Measurements from ENCODE around the gene ITGA5.

Gene ITGA5

DNA sequence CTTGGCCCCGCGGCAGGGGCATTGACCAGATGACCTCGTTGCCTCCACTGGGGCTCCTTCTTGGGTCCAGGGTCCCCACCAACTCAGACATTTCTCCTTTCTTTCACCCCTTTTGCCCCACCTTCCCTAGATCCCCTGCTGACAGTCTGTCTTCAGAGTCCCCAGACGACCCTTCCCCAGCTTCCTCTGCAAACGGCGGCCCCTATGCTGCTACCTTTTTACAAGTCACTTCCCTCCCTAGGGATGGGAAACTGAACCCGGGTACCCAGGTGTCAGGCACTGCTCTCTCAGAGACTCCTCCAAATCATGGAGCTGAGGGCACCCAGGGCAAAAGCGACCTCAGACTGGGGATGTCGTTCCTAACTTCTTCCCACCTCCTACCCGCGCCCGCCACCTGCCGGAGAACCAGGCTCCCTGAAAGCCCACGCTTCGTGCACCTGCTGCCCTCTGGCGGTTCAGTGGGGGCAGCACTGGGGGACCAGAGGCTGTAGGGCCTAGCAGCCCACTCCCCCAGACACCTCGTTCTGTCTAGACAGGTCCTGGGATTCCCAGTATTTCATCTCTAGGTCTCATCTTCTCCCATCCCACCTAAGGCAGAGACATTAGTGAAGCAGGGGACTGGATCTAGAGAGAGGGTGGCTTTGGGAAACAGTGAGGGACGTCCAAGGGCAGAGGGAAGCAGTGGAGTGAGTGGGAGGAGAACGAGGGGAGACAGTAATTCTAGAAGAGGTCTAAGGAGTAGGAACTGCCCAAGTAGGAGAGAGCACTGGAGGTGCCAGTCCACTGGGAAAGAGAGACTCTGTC, 39.5 kb downstream of the ITGA5 start:
- Histone ChIP-seq H3K4me1 (ENCODE audit: insufficient read depth, low read length) (peaks cover 16% of the 10 kb centered on the region), H3K79me2 (ENCODE audit: insufficient read depth, low read length) (no peaks in the 10 kb centered on the region), H4K20me1 (ENCODE audit: insufficient read depth, low read length) (no peaks in the 10 kb centered on the region), H2AFZ (ENCODE audit: low read depth, low read length) (peak overlapping the region; percentile 65), H3K36me3 (ENCODE audit: insufficient read depth, low read length) (no peaks in the 10 kb centered on the region), H3K27ac (ENCODE audit: low read length) (peak overlapping the region; percentile 36), H3K9ac (ENCODE audit: low read depth, low read length) (peak overlapping the region; percentile 49; the same call in 1 of the 2 replicates), H3K27me3 (ENCODE audit: insufficient read depth, low read length, poor library complexity) (peaks cover 8% of the 10 kb centered on the region), H3K9me3 (ENCODE audit: insufficient read depth, low read length, severe bottlenecking) (no peaks in the 10 kb centered on the region), H3K4me2 (ENCODE audit: insufficient read depth, low read length) (peak overlapping the region; percentile 78), H3K4me3 (ENCODE audit: low read depth in 1 of 2, low read length in 2 of 2) (peak overlapping the region in 1 of 2 experiments; percentile 57; a peak in 3 of 4 replicates)
- no peak for TF ChIP-seq EZH2 (IDR thresholded peaks at IDR 0.05; ENCODE audit: borderline replicate concordance, low read depth, low read length, severe bottlenecking)
- TF ChIP-seq, protein P1, sequence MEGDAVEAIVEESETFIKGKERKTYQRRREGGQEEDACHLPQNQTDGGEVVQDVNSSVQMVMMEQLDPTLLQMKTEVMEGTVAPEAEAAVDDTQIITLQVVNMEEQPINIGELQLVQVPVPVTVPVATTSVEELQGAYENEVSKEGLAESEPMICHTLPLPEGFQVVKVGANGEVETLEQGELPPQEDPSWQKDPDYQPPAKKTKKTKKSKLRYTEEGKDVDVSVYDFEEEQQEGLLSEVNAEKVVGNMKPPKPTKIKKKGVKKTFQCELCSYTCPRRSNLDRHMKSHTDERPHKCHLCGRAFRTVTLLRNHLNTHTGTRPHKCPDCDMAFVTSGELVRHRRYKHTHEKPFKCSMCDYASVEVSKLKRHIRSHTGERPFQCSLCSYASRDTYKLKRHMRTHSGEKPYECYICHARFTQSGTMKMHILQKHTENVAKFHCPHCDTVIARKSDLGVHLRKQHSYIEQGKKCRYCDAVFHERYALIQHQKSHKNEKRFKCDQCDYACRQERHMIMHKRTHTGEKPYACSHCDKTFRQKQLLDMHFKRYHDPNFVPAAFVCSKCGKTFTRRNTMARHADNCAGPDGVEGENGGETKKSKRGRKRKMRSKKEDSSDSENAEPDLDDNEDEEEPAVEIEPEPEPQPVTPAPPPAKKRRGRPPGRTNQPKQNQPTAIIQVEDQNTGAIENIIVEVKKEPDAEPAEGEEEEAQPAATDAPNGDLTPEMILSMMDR (IDR thresholded peaks at IDR 0.05; ENCODE audit: borderline replicate concordance, extremely low read depth, low read length, poor library complexity, severe bottlenecking), result peak; percentile 100
- DNase-seq (peak; percentile 91), ATAC-seq (ENCODE audit: insufficient read depth, low read depth) (peak; percentile 96)

DNA sequence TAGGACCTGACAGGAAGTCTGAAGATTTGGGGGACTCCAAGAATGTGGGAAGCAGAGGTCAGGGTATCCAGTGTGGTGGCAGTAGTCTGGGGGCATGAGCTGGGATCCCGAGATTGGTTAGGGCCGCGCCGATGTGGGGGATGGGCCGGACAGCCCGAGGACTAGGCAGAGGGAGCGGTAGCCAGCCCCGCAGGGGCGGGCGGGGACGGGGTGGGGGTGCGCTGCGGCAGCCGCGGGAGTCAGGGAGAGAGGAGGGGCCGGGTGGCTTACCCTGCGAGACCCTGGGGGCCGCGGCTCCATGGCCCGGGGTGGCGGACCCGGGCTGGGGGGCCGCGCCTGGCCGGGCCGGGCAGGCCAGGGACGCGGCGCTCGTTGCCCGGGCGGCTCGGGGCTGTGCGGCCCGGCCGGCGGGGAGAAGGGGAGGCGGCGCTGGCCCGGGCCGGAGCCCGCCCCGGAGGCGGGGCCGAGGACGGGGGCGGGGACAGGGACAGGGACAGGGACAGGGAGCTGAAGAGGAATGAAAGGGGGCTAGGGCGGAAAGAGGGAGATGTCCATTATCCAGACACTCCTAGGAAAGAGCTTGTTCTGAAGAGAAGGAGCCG, 40.2 kb downstream of the ITGA5 start:
- ATAC-seq (ENCODE audit: insufficient read depth, low read depth) (peak; percentile 54), DNase-seq (peak; percentile 43)
- Histone ChIP-seq H3K36me3 (ENCODE audit: insufficient read depth, low read length) (no peaks in the 10 kb centered on the region), H3K9me3 (ENCODE audit: insufficient read depth, low read length, severe bottlenecking) (no peaks in the 10 kb centered on the region), H3K27ac (ENCODE audit: low read length) (0 out of 2 replicates have a peak overlapping the region, but pooled peaks have one; percentile 36), H3K9ac (ENCODE audit: low read depth, low read length) (peak overlapping the region; percentile 49; the same call in 1 of the 2 replicates), H3K79me2 (ENCODE audit: insufficient read depth, low read length) (no peaks in the 10 kb centered on the region), H3K4me2 (ENCODE audit: insufficient read depth, low read length) (peak overlapping the region; percentile 78), H2AFZ (ENCODE audit: low read depth, low read length) (peak overlapping the region; percentile 65), H4K20me1 (ENCODE audit: insufficient read depth, low read length) (no peaks in the 10 kb centered on the region), H3K4me1 (ENCODE audit: insufficient read depth, low read length) (peaks cover 16% of the 10 kb centered on the region), H3K4me3 (ENCODE audit: low read depth in 1 of 2, low read length in 2 of 2) (peak overlapping the region in 1 of 2 experiments; percentile 57; a peak in 3 of 4 replicates), H3K27me3 (ENCODE audit: insufficient read depth, low read length, poor library complexity) (peaks cover 8% of the 10 kb centered on the region)
- TF ChIP-seq EZH2 (IDR thresholded peaks at IDR 0.05; ENCODE audit: borderline replicate concordance, low read depth, low read length, severe bottlenecking), result no peak
- TF ChIP-seq, protein P1 (IDR thresholded peaks at IDR 0.05; ENCODE audit: borderline replicate concordance, extremely low read depth, low read length, poor library complexity, severe bottlenecking), result no peak

DNA sequence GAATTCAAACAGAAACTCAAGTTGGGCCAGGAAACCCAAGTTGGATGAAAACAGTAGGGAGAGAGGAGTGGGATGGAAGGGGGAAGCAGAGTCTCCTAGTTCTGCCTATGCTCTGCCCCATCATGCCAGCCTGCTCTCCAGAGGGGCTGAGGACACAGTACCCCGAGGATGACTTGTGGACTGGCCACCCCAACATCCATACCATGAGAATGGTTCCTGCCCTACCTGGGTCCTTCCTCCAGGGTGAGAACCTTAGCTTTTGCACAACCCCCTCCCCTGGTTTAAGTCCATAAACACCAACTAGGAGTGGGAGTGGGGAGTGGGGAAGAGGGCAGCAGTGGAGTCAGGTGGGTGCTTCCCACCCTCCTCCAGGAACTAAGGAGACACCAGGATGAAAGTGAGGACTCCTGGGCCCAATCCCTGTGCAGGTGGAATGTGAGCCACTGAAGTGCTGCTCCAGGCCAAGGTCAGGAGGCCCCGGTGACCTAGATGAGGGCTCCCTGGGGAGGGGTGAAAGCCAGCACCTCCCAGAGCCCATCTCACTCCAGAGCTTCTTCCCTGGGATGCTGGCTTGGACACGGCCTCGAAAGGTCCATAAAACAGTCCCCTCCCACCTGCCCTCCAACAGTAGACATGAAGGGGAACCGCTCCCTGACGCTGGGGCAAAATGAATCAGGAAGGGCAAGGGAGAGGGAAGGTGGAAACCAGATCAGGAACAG, 41.1 kb downstream of the ITGA5 start:
- Histone ChIP-seq H3K9ac (ENCODE audit: low read depth, low read length) (no peak overlapping the region), H3K9me3 (ENCODE audit: insufficient read depth, low read length, severe bottlenecking) (no peaks in the 10 kb centered on the region), H3K4me2 (ENCODE audit: insufficient read depth, low read length) (peak overlapping the region; percentile 78; the same call in 1 of the 2 replicates), H3K4me1 (ENCODE audit: insufficient read depth, low read length) (peaks cover 16% of the 10 kb centered on the region), H3K79me2 (ENCODE audit: insufficient read depth, low read length) (no peaks in the 10 kb centered on the region), H3K36me3 (ENCODE audit: insufficient read depth, low read length) (no peaks in the 10 kb centered on the region), H3K4me3 (ENCODE audit: low read depth in 1 of 2, low read length in 2 of 2) (no peak overlapping the region), H2AFZ (ENCODE audit: low read depth, low read length) (no peak overlapping the region), H3K27ac (ENCODE audit: low read length) (no peak overlapping the region), H4K20me1 (ENCODE audit: insufficient read depth, low read length) (no peaks in the 10 kb centered on the region), H3K27me3 (ENCODE audit: insufficient read depth, low read length, poor library complexity) (peaks cover 8% of the 10 kb centered on the region)
- DNase-seq (no peak), ATAC-seq (ENCODE audit: insufficient read depth, low read depth) (no peak)
- no peak for TF ChIP-seq EZH2 (IDR thresholded peaks at IDR 0.05; ENCODE audit: borderline replicate concordance, low read depth, low read length, severe bottlenecking)
- TF ChIP-seq, protein P1 (IDR thresholded peaks at IDR 0.05; ENCODE audit: borderline replicate concordance, extremely low read depth, low read length, poor library complexity, severe bottlenecking), result no peak
